Measurements from ENCODE around the gene CAMTA1. TPM values are rescaled to one million over a fixed set of nuclear protein-coding genes. Genes with fewer than 3 reads are reported as not detected.
A peak's percentile ranks its signal among the peaks of the same experiment; 100 is the strongest.

Gene CAMTA1
- polyA plus RNA-seq, 1 experiment = 23.1 TPM

DNA sequence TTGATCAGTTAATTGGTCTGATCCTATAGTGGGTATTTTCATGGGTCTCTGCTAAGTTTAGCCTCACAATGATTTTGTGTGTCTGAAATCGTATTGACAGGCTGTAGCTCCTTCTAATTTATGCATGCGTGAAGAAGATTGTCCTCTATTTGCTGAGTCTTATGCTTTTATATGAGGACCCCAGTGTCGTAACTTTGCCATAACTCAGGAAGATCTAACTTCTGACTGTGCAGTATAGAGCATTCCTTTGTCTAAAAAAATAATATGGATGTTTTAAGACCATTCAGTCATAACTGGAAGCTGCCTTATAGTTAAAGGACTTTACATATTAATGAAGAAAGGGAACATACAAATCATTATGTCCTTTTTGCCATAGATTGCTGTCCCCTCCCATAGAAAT lies 73.3 kb downstream of the CAMTA1 start:
- H3K27me3 ChIP-seq (ENCODE audit: control insufficient read depth, insufficient read depth, low read length) = no peaks in the 10 kb centered on the region
- CTCF ChIA-PET = interaction anchor here (1.5 kb wide), 2 partner anchors 13 to 27 kb away, joined by 3 to 4 read pairs; no protein-coding TSS in a partner anchor
- H3K36me3 ChIP-seq (ENCODE audit: control insufficient read depth, insufficient read depth, low read length) = peaks cover 1% of the 10 kb centered on the region
- TF ChIP-seq, protein P1, sequence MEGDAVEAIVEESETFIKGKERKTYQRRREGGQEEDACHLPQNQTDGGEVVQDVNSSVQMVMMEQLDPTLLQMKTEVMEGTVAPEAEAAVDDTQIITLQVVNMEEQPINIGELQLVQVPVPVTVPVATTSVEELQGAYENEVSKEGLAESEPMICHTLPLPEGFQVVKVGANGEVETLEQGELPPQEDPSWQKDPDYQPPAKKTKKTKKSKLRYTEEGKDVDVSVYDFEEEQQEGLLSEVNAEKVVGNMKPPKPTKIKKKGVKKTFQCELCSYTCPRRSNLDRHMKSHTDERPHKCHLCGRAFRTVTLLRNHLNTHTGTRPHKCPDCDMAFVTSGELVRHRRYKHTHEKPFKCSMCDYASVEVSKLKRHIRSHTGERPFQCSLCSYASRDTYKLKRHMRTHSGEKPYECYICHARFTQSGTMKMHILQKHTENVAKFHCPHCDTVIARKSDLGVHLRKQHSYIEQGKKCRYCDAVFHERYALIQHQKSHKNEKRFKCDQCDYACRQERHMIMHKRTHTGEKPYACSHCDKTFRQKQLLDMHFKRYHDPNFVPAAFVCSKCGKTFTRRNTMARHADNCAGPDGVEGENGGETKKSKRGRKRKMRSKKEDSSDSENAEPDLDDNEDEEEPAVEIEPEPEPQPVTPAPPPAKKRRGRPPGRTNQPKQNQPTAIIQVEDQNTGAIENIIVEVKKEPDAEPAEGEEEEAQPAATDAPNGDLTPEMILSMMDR (IDR thresholded peaks at IDR 0.05; ENCODE audit: insufficient read depth, low read depth, low read length) = no peak
- no peak overlapping the region for H3K4me3 ChIP-seq (ENCODE audit: low read depth, low read length)
- DNase-seq (ENCODE audit: low read depth) = no peak
- POLR2A ChIA-PET = no interaction called here

DNA sequence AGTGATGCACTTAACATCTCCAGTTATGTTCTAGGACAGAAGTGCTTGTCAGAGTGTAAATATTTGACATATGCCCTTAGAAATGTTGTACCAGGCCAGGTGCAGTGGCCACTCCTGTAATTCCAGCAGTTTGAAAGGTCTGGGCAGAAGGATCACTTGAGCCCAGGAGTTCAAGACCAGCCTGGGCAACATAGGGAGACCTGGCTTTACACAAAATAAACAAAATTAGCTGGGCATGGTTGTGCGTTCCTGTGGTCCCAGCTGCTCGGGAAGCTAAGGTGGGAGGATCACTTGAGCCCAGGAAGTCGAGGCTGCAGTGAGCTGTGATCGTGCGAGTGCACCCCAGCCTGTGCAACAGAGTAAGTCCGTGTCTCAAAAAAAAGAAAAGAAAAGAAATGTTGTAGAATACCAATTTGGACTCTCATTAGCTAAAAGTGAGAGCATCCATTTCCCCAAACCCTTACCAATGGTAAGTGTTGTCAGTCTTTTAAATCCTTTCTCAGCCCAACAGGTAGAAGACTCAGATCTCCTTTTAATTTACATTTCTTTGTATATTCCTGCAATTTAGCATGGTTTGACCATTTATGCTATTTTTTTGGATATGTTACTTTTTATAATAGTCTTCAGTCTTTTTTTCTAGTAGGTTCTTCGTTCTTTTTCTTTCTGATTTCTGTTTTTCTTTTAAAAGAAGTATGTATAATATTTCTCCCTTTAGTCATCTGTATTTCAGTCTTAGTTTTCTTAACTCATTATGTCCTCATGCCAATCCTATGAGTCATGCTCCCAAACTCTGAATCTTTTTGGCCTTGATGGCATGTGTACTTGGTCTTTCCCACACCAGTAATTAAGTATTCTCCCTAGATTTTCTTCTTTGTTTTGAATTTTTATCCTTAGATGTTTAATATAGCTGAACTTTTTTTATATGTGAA lies 74.4 kb downstream of the CAMTA1 start:
- DNase-seq (ENCODE audit: low read depth) = peak; percentile 92
- Histone ChIP-seq H3K4me3 (ENCODE audit: low read depth, low read length) (no peak overlapping the region), H3K27me3 (ENCODE audit: control insufficient read depth, insufficient read depth, low read length) (no peaks in the 10 kb centered on the region), H3K36me3 (ENCODE audit: control insufficient read depth, insufficient read depth, low read length) (peaks cover 1% of the 10 kb centered on the region)
- ChIA-PET CTCF (interaction anchor here (1.5 kb wide), 1 partner anchor 14 kb away, joined by 4 read pairs; no protein-coding TSS in a partner anchor), POLR2A (interaction anchor here (0.6 kb wide), 1 partner anchor 45 kb away, joined by 7 read pairs; no protein-coding TSS in a partner anchor)
- TF ChIP-seq, protein P1 (IDR thresholded peaks at IDR 0.05; ENCODE audit: insufficient read depth, low read depth, low read length) = no peak

DNA sequence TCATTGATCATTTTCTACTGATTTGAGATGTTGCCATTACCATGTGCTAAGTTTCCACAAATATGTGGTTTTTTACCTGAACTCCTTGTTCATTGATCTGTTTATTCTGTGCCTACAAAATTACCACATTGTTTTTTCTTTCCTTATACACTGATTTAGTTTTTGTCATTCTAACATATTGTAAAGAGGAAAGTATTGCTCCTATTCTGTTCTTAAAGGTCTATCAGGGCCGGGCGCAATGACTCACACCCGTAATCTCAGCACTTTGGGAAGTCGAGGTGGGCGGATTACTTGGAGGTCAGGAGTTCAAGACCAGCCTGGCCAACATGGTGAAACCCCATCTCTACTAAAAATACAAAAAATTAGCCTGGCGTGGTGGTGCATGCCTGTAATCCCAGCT lies 75.1 kb downstream of the CAMTA1 start:
- H3K27me3 ChIP-seq (ENCODE audit: control insufficient read depth, insufficient read depth, low read length) = no peaks in the 10 kb centered on the region
- no peaks in the 10 kb centered on the region; the same call in none of the 2 replicates for H3K36me3 ChIP-seq (ENCODE audit: control insufficient read depth, insufficient read depth, low read length)
- no peak for DNase-seq (ENCODE audit: low read depth)
- ChIA-PET POLR2A (no interaction called here), CTCF (no interaction called here)
- TF ChIP-seq, protein P1 (IDR thresholded peaks at IDR 0.05; ENCODE audit: insufficient read depth, low read depth, low read length) = no peak
- no peak overlapping the region for H3K4me3 ChIP-seq (ENCODE audit: low read depth, low read length)

DNA sequence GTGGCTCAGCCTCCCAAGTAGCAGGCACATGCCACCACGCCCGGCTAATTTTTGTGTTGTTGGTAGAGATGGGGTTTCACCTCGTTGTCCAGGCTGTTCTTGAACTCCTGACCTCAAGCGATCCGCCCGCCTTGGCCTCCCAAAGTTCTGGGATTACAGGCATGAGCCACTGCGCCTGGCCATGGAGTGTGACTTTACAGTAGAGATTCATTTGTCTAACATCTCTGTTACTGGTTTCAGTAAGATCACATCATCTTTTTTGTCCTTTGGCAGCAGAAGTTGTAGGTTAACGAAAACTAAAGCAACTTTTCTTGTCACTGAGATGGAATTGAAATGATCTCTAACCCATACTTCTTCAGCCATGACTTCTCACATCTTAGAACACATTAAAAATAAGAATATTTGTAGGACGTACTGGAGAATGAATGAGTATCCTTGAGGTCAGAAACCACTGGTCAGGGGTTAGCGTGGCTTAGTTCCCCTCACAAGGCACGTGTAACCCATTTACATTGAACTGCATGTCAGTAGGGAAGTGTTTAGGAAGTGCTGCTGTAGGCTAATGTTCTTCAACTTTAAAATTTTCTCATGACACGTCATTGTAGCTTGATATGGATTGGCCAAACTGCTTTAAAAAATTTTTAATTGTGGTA lies 75.9 kb downstream of the CAMTA1 start:
- POLR2A ChIA-PET = no interaction called here
- Histone ChIP-seq H3K27me3 (ENCODE audit: control insufficient read depth, insufficient read depth, low read length) (no peaks in the 10 kb centered on the region), H3K36me3 (ENCODE audit: control insufficient read depth, insufficient read depth, low read length) (no peaks in the 10 kb centered on the region), H3K4me3 (ENCODE audit: low read depth, low read length) (no peak overlapping the region)
- DNase-seq (ENCODE audit: low read depth) = no peak
- CTCF ChIA-PET = no interaction called here
- TF ChIP-seq, protein P1 (IDR thresholded peaks at IDR 0.05; ENCODE audit: insufficient read depth, low read depth, low read length) = no peak

DNA sequence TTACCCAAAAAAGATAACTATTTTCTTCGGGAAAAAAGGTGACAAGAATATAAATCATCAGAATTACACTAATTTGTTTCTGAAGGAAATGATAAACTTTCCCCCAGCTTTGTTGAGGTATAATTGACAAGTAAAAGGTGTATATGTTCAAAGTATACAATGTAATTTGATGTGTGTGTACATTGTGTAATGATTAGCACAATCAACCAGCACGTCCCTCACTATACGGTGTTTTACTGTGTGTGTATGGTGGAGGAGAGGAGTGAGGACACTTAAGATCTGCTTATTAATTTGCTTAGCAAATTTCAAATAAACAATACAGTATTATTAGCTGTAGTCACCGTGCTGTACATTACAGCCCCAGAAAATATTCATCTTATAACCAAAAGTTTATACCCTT lies 77.7 kb downstream of the CAMTA1 start:
- ChIA-PET POLR2A (no interaction called here), CTCF (interaction anchor here (0.8 kb wide), 1 partner anchor 9 kb away, joined by 3 read pairs; no protein-coding TSS in a partner anchor)
- no peaks in the 10 kb centered on the region for H3K27me3 ChIP-seq (ENCODE audit: control insufficient read depth, insufficient read depth, low read length)
- no peak overlapping the region for H3K4me3 ChIP-seq (ENCODE audit: low read depth, low read length)
- no peaks in the 10 kb centered on the region for H3K36me3 ChIP-seq (ENCODE audit: control insufficient read depth, insufficient read depth, low read length)
- TF ChIP-seq, protein P1 (IDR thresholded peaks at IDR 0.05; ENCODE audit: insufficient read depth, low read depth, low read length) = no peak
- DNase-seq (ENCODE audit: low read depth) = no peak
